GM18907 (cell line): ENCODE measurements around the gene TAMALIN.
A peak's percentile ranks its signal among the peaks of the same experiment; 100 is the strongest.

Experiments
- ATAC-seq: cut with Tn5 transposase; IDR thresholded peaks from one replicate; pipeline ENCODE4 v1.9.1; 2021; ENCODE audit warnings: mild to moderate bottlenecking, moderate library complexity; ENCODE audit not compliant: unreplicated experiment

The TAMALIN gene

GRCh38 chr12:52013626-52014310 is 7.0 kb downstream of the TAMALIN start:
- no peak for ATAC-seq

- no peak for ATAC-seq
Measured at GRCh38 chr12:52014567-52015530, 8.1 kb downstream of the TAMALIN start.

GRCh38 chr12:52015532-52016041 is 8.8 kb downstream of the TAMALIN start:
- ATAC-seq, result no peak

GRCh38 chr12:52018433-52019112 is 11.8 kb downstream of the TAMALIN start:
- no peak for ATAC-seq

- no peak for ATAC-seq
Measured at GRCh38 chr12:52019113-52019770, 12.5 kb downstream of the TAMALIN start.

- no peak for ATAC-seq
Measured at GRCh38 chr12:52020539-52021336, 14.0 kb downstream of the TAMALIN start.

- ATAC-seq, result peak; percentile 16
Measured at GRCh38 chr12:52022841-52023181, 16.1 kb downstream of the TAMALIN start.

- peak; percentile 52 for ATAC-seq
Measured at GRCh38 chr12:52023182-52023975, 16.6 kb downstream of the TAMALIN start.

- no peak for ATAC-seq
Measured at GRCh38 chr12:52023976-52024688, 17.4 kb downstream of the TAMALIN start.

GRCh38 chr12:52024845-52025230 is 18.1 kb downstream of the TAMALIN start:
- no peak for ATAC-seq

GRCh38 chr12:52026263-52026662 is 19.5 kb downstream of the TAMALIN start:
- ATAC-seq, result no peak

GRCh38 chr12:52027085-52027843 is 20.5 kb downstream of the TAMALIN start:
- ATAC-seq, result no peak

- no peak for ATAC-seq
Measured at GRCh38 chr12:52029685-52030084, 22.9 kb downstream of the TAMALIN start.

GRCh38 chr12:52032446-52032803 is 25.7 kb downstream of the TAMALIN start:
- no peak for ATAC-seq

- ATAC-seq, result peak; percentile 90
Measured at GRCh38 chr12:52032804-52033445, 26.2 kb downstream of the TAMALIN start.

GRCh38 chr12:52033446-52034140 is 26.8 kb downstream of the TAMALIN start:
- no peak for ATAC-seq

- no peak for ATAC-seq
Measured at GRCh38 chr12:52035190-52035589, 28.4 kb downstream of the TAMALIN start.
